Liver (tissue), 9 donors: ENCODE results near the gene ADRA1B. TPM values are rescaled to one million over a fixed set of nuclear protein-coding genes. Genes with fewer than 3 reads are reported as not detected.

Source experiments
- DNase-seq: peaks from one replicate; pipeline ENCODE4 v3.0.0-alpha.2; 2017; ENCODE audit warnings: low spot score
- H3K27ac ChIP-seq, 2 donors: one replicate each; pipeline ENCODE4 v1.7.0; 2013; ENCODE audit warnings: inconsistent platforms in 2 of 2, low read length in 2 of 2, control low read depth in 1 of 2, low read depth in 1 of 2, mild to moderate bottlenecking in 1 of 2
- H3K27me3 ChIP-seq, 4 donors: one replicate each; pipeline versions ENCODE4 v1.6.1 to v1.7.0; 2013; ENCODE audit warnings: low read length in 3 of 4, inconsistent platforms in 1 of 4, mild to moderate bottlenecking in 1 of 4, moderate library complexity in 1 of 4; ENCODE audit not compliant: control insufficient read depth in 4 of 4, insufficient read depth in 4 of 4
- H3K36me3 ChIP-seq, 4 donors: one replicate each; pipeline versions ENCODE4 v1.6.1 to v1.7.0; 2013; ENCODE audit warnings: low read length in 3 of 4, mild to moderate bottlenecking in 3 of 4, low read depth in 1 of 4, moderate library complexity in 1 of 4; ENCODE audit not compliant: control insufficient read depth in 4 of 4, insufficient read depth in 3 of 4
- H3K4me1 ChIP-seq, 4 donors: one replicate each; pipeline versions ENCODE4 v1.6.1 to v1.7.0; 2013; ENCODE audit warnings: low read length in 3 of 4, mild to moderate bottlenecking in 3 of 4, moderate library complexity in 1 of 4; ENCODE audit not compliant: control insufficient read depth in 4 of 4, insufficient read depth in 4 of 4
- H3K4me3 ChIP-seq, 3 donors: one replicate each; pipeline versions ENCODE4 v1.6.1 to v1.7.0; 2013; ENCODE audit warnings: low read length in 3 of 3, control low read depth in 1 of 3, low read depth in 1 of 3, mild to moderate bottlenecking in 1 of 3
- H3K9ac ChIP-seq, 2 donors: one replicate each; pipeline ENCODE4 v1.7.0; 2013; ENCODE audit warnings: low read length in 2 of 2, mild to moderate bottlenecking in 2 of 2, moderate library complexity in 2 of 2, control low read depth in 1 of 2, low read depth in 1 of 2
- H3K9me3 ChIP-seq, 4 donors: one replicate each; pipeline versions ENCODE4 v1.6.1 to v1.7.0; 2013; ENCODE audit warnings: low read length in 3 of 4; ENCODE audit not compliant: control insufficient read depth in 4 of 4
- ATF3 ChIP-seq: IDR thresholded peaks from 2 replicates; pipeline ENCODE4 v1.6.1; 2016; ENCODE audit warnings: antibody characterized with exemption
- CTCF ChIP-seq: fragments of 150-350 bp; IDR thresholded peaks from 2 replicates; pipeline ENCODE4 v1.5.1; 2017; ENCODE audit warnings: improper control_type of control experiment, low read depth, low read length; ENCODE audit not compliant: missing input control
- EGR1 ChIP-seq, 2 donors: IDR thresholded peaks; 2 replicates each; pipeline ENCODE4 v1.6.1; 2016 to 2018; ENCODE audit warnings: antibody characterized with exemption in 2 of 2, low read depth in 2 of 2
- FOXA1 ChIP-seq: IDR thresholded peaks from 2 replicates; pipeline ENCODE4 v1.6.1; 2016; ENCODE audit warnings: antibody characterized with exemption
- FOXA2 ChIP-seq: IDR thresholded peaks from 2 replicates; pipeline ENCODE4 v1.6.1; 2016; ENCODE audit warnings: antibody characterized with exemption
- GABPA ChIP-seq, 2 donors: IDR thresholded peaks in 1 of 2; conservative IDR thresholded peaks in 1 of 2; 2 replicates each; pipeline ENCODE4 v1.6.1; 2016; ENCODE audit warnings: antibody characterized with exemption in 2 of 2, mild to moderate bottlenecking in 1 of 2, moderate library complexity in 1 of 2
- HNF4A ChIP-seq, 2 donors: conservative IDR thresholded peaks; 2 replicates each; pipeline ENCODE4 v1.6.1; 2016; ENCODE audit warnings: antibody characterized with exemption in 2 of 2, mild to moderate bottlenecking in 2 of 2
- HNF4G ChIP-seq: IDR thresholded peaks from 2 replicates; pipeline ENCODE4 v1.6.1; 2016; ENCODE audit warnings: antibody characterized with exemption
- JUND ChIP-seq, 2 donors: IDR thresholded peaks; 2 replicates each; pipeline ENCODE4 v1.6.1; 2016; ENCODE audit warnings: antibody characterized with exemption in 2 of 2
- NR2F2 ChIP-seq: IDR thresholded peaks from 2 replicates; pipeline ENCODE4 v1.6.1; 2016; ENCODE audit warnings: antibody characterized with exemption
- RAD21 ChIP-seq, 2 donors: IDR thresholded peaks; 2 replicates each; pipeline ENCODE4 v1.6.1; 2016; ENCODE audit warnings: antibody characterized with exemption in 2 of 2, mild to moderate bottlenecking in 2 of 2
- REST ChIP-seq: IDR thresholded peaks from 2 replicates; pipeline ENCODE4 v1.6.1; 2016; ENCODE audit warnings: antibody characterized with exemption, mild to moderate bottlenecking
- RXRA ChIP-seq, 2 donors: IDR thresholded peaks; 2 replicates each; pipeline ENCODE4 v1.6.1; 2017 to 2018; ENCODE audit warnings: antibody characterized with exemption in 2 of 2, mild to moderate bottlenecking in 1 of 2
- SP1 ChIP-seq: IDR thresholded peaks from 2 replicates; pipeline ENCODE4 v1.6.1; 2018; ENCODE audit warnings: antibody characterized with exemption, mild to moderate bottlenecking
- YY1 ChIP-seq: IDR thresholded peaks from 2 replicates; pipeline ENCODE4 v1.6.1; 2016; ENCODE audit warnings: antibody characterized with exemption, mild to moderate bottlenecking
- ZBTB33 ChIP-seq: IDR thresholded peaks from 2 replicates; pipeline ENCODE4 v1.6.1; 2016; ENCODE audit warnings: antibody characterized with exemption
- WGBS: extraction: QIAGEN DNeasy Blood & Tissue Kit; methylation state at CpG from one replicate; pipeline ENCODE4 v1.1.7; 2013; 5-methylcytosine and 5-hydroxymethylcytosine counted together
- polyA plus RNA-seq, 2 donors: library from polyadenylated mRNA; stranded (reverse) in 1 of 2; unstranded in 1 of 2; fragments of 200-250 nt in 1 of 2; fragments of >200 nt in 1 of 2; fragmentation: Nextera tagmentation in 1 of 2; extraction: Ambion mirVana in 1 of 2; gene quantifications; one replicate each; pipeline versions ENCODE4 v1.2.1 to v1.2.3, GENCODE V29; 2013 to 2015
- total RNA-seq, 2 donors: library from RNA; depleted of rRNA; stranded (reverse); fragments of >200 nt; gene quantifications; one replicate each; pipeline ENCODE4 v1.2.3, GENCODE V29; 2014
- TF ChIP-seq, protein P1 (sequence below): IDR thresholded peaks from 2 replicates; pipeline ENCODE4 v1.6.1; 2016; ENCODE audit warnings: antibody characterized with exemption
- donor health status: healthy.
- donor health status: healthy.
- donor health status: healthy.
- donor health status: healthy.
- donor health status: healthy.

ADRA1B gene
- total and polyA plus RNA-seq, 4 donors = 0.70 to 13.1 (median 8.2) TPM

GRCh38 chr5:159971514-159971913 is 55.2 kb downstream of the ADRA1B start:
- TF ChIP-seq HNF4G (no peak), REST (no peak), RAD21 (IDR thresholded peaks at IDR 0.05) (no peak), SP1 (no peak), EGR1 (IDR thresholded peaks at IDR 0.05; ENCODE audit: low read depth in 2 of 2) (no peak), CTCF (no peak), JUND (IDR thresholded peaks at IDR 0.05) (no peak), GABPA (IDR thresholded peaks at IDR 0.05 in 1 of 2, conservative IDR thresholded peaks at IDR 0.05 in 1 of 2) (no peak), RXRA (IDR thresholded peaks at IDR 0.05) (no peak), FOXA2 (no peak), NR2F2 (no peak), ATF3 (no peak), HNF4A (conservative IDR thresholded peaks at IDR 0.05) (no peak), FOXA1 (no peak), YY1 (no peak)
- TF ChIP-seq, protein P1, sequence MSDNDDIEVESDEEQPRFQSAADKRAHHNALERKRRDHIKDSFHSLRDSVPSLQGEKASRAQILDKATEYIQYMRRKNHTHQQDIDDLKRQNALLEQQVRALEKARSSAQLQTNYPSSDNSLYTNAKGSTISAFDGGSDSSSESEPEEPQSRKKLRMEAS = no peak
- Histone ChIP-seq H3K9ac (no peak overlapping the region), H3K27me3 (no peaks in the 10 kb centered on the region), H3K4me1 (peaks cover 4 to 10% (median 6%) of the 10 kb centered on the region in 4 donors), H3K9me3 (no peaks in the 10 kb centered on the region), H3K4me3 (peak overlapping the region in 1 of 3 donors; percentile 38), H3K27ac (no peak overlapping the region), H3K36me3 (no peaks in the 10 kb centered on the region)
- no peak for DNase-seq
- 46% methylated on average over 11 of the region's 11 CpGs for WGBS

- H3K9ac ChIP-seq = no peak overlapping the region
- 12% methylated on average over 76 of the region's 76 CpGs for WGBS
- no peak for TF ChIP-seq ATF3
- TF ChIP-seq FOXA1 = no peak
- no peak for TF ChIP-seq REST
- no peak for TF ChIP-seq ZBTB33
- TF ChIP-seq CTCF = peak; percentile 6
- no peak for TF ChIP-seq EGR1 (IDR thresholded peaks at IDR 0.05; ENCODE audit: low read depth in 2 of 2)
- TF ChIP-seq, protein P1 = no peak
- TF ChIP-seq SP1 = no peak
- no peaks in the 10 kb centered on the region for H3K27me3 ChIP-seq
- no peak for DNase-seq
- H3K4me1 ChIP-seq = peaks cover 4 to 10% (median 6%) of the 10 kb centered on the region in 4 donors
- H3K27ac ChIP-seq = no peak overlapping the region
- H3K9me3 ChIP-seq = no peaks in the 10 kb centered on the region
- peak overlapping the region in 1 of 3 donors; percentile 38 for H3K4me3 ChIP-seq
- no peaks in the 10 kb centered on the region for H3K36me3 ChIP-seq
These were observed 55.7 kb downstream of the ADRA1B start for GRCh38 chr5:159971931-159972461.
